ENCODE data around the gene GAB4.

GRCh38 chr22:17035246-17035645 lies 27.2 kb upstream of the GAB4 start:
- no peak for TF ChIP-seq CTCF (tag by site-specific recombination; IDR thresholded peaks at IDR 0.05)
- TF ChIP-seq HOXA7 (CRISPR knock-in tag; IDR thresholded peaks at IDR 0.05; ENCODE audit: borderline replicate concordance), result no peak
- TF ChIP-seq ZNF274 (IDR thresholded peaks at IDR 0.05; ENCODE audit: low read length), result no peak
- no peak for TF ChIP-seq ZNF274 (tag by site-specific recombination; IDR thresholded peaks at IDR 0.05; ENCODE audit: borderline replicate concordance)
- TF ChIP-seq ZBTB10 (tag by site-specific recombination; IDR thresholded peaks at IDR 0.05), result no peak
- TF ChIP-seq SP2 (tag by site-specific recombination; IDR thresholded peaks at IDR 0.05), result no peak
- no peak for TF ChIP-seq REST (tag by site-specific recombination; IDR thresholded peaks at IDR 0.05)
- TF ChIP-seq ZNF529 (tag by site-specific recombination; IDR thresholded peaks at IDR 0.05; ENCODE audit: insufficient replicate concordance), result no peak
- no peak for TF ChIP-seq ZNF112 (tag by site-specific recombination; IDR thresholded peaks at IDR 0.05)
